PC-9 (cell line): ENCODE measurements around the gene RETN. TPM values are rescaled to one million over a fixed set of nuclear protein-coding genes. Genes with fewer than 3 reads are reported as not detected.

ENCODE experiments used
- BruUV-seq: library from RNA; stranded (reverse); fragments of 400-500 nt; replicated peaks from 2 replicates; lab custom pipeline; 2021; lab: Mats Ljungman, UMichigan
- CTCF ChIA-PET: fragments of 300-600 bp; sonication (Branson Sonifier 250); formaldehyde crosslinking; loops from one replicate; lab custom pipeline; 2022; ENCODE audit warnings: antibody characterized with exemption; lab: Charles Lee
- POLR2A ChIA-PET: fragments of 300-600 bp; sonication (Branson Sonifier 250); formaldehyde crosslinking; loops from one replicate; lab custom pipeline; 2022; ENCODE audit warnings: antibody characterized with exemption; ENCODE audit not compliant: unreplicated experiment; lab: Charles Lee
- DNase-seq, 2 experiments: peaks; one replicate each; pipeline versions ENCODE4 v3.0.0 to v3.0.0-alpha.2; 2015 to 2022; ENCODE audit warnings: mixed read lengths in 1 of 2
- H2AFZ ChIP-seq: fragments of 200-600 bp; sonication (generic); 2 replicates; pipeline ENCODE4 v1.8.1; 2017; ENCODE audit warnings: antibody characterized with exemption
- H3F3A ChIP-seq: fragments of 200-600 bp; sonication (generic); 2 replicates; pipeline ENCODE4 v1.8.1; 2017; ENCODE audit warnings: antibody characterized with exemption, mild to moderate bottlenecking, low read depth; ENCODE audit not compliant: insufficient read depth
- H3K27ac ChIP-seq: fragments of 200-600 bp; sonication (generic); 2 replicates; pipeline ENCODE4 v1.6.1; 2016; ENCODE audit warnings: mixed run types
- H3K27me3 ChIP-seq: fragments of 200-600 bp; sonication (generic); 2 replicates; pipeline ENCODE4 v1.6.1; 2016; ENCODE audit warnings: low read depth, mixed run types; ENCODE audit not compliant: insufficient read depth
- H3K36me3 ChIP-seq: fragments of 200-600 bp; sonication (generic); 2 replicates; pipeline ENCODE4 v1.6.1; 2016; ENCODE audit warnings: low read depth, mixed run types
- H3K4me1 ChIP-seq: fragments of 200-600 bp; sonication (generic); replicated peaks from 2 replicates; pipeline ENCODE4 v1.6.1; 2016; ENCODE audit warnings: mixed run types; ENCODE audit not compliant: insufficient read depth
- H3K4me2 ChIP-seq: fragments of 200-600 bp; sonication (generic); 2 replicates; pipeline ENCODE4 v1.6.1; 2017; ENCODE audit warnings: mixed run types
- H3K4me3 ChIP-seq: fragments of 200-600 bp; sonication (generic); 2 replicates; pipeline ENCODE4 v1.6.1; 2016; ENCODE audit warnings: mixed run types
- H3K79me2 ChIP-seq: fragments of 200-600 bp; sonication (generic); 2 replicates; pipeline ENCODE4 v1.6.1; 2017; ENCODE audit warnings: low read depth, mixed run types
- H3K9me2 ChIP-seq: fragments of 200-600 bp; sonication (generic); 2 replicates; pipeline ENCODE4 v1.8.1; 2017; ENCODE audit warnings: mild to moderate bottlenecking; ENCODE audit not compliant: insufficient read depth
- H3K9me3 ChIP-seq: fragments of 200-600 bp; sonication (generic); 2 replicates; pipeline ENCODE4 v1.8.1; 2016; ENCODE audit warnings: low read depth; ENCODE audit not compliant: insufficient read depth
- H4K20me1 ChIP-seq: fragments of 200-600 bp; sonication (generic); 2 replicates; pipeline ENCODE4 v1.8.1; 2017; ENCODE audit not compliant: insufficient read depth
- EZH2 ChIP-seq: fragments of 200-600 bp; sonication (generic); IDR thresholded peaks from 2 replicates; pipeline ENCODE4 v1.8.0; 2017; ENCODE audit warnings: antibody characterized with exemption, low read depth
- intact Hi-C: fragments of 100-400 bp; cut with micrococcal nuclease; formaldehyde crosslinking; loops from one replicate; pipeline ENCODE4 v1.10.0; 2022; ENCODE audit not compliant: unreplicated experiment
- total RNA-seq: library from RNA; stranded (reverse); gene quantifications from 2 replicates; pipeline ENCODE4 v1.2.3, GENCODE V29; 2021
- TF ChIP-seq, protein P1 (sequence below): fragments of 200-600 bp; sonication (generic); conservative IDR thresholded peaks from 2 replicates; pipeline ENCODE4 v1.6.1; 2017; ENCODE audit warnings: mixed run types, antibody characterized with exemption, mild to moderate bottlenecking, moderate library complexity

Gene RETN
- total RNA-seq, 1 experiment from 2014 or later: not detected

DNA sequence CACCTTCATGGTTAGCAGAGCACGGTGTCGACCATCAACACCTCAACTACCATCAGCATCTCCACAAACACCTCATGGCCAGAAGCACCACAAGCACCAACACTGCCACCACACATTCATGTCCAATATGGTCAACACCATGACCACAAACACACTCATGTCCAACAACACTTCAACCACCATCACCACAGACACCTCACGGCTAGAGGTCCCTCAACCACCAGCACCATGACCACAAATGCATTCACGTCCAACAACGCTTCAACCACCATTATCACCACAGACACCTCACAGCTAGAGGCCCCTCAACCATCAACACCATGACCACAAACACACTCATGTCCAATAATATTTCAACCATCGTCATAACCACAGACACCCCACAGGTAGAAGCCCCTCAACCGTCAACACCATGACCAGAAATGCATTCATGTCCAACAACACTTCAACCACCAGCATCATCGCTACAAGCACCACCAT, 22.0 kb downstream of the RETN start:
- TF ChIP-seq, protein P1, sequence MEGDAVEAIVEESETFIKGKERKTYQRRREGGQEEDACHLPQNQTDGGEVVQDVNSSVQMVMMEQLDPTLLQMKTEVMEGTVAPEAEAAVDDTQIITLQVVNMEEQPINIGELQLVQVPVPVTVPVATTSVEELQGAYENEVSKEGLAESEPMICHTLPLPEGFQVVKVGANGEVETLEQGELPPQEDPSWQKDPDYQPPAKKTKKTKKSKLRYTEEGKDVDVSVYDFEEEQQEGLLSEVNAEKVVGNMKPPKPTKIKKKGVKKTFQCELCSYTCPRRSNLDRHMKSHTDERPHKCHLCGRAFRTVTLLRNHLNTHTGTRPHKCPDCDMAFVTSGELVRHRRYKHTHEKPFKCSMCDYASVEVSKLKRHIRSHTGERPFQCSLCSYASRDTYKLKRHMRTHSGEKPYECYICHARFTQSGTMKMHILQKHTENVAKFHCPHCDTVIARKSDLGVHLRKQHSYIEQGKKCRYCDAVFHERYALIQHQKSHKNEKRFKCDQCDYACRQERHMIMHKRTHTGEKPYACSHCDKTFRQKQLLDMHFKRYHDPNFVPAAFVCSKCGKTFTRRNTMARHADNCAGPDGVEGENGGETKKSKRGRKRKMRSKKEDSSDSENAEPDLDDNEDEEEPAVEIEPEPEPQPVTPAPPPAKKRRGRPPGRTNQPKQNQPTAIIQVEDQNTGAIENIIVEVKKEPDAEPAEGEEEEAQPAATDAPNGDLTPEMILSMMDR: no peak
- no peak for TF ChIP-seq EZH2
- ChIA-PET POLR2A (interaction anchor here (0.6 kb wide), 1 partner anchor 575 kb away, joined by 17 read pairs; no protein-coding TSS in a partner anchor), CTCF (no interaction called here)
- Histone ChIP-seq H3F3A (no peaks in the 10 kb centered on the region; the same call in 1 of the 2 replicates), H3K79me2 (no peaks in the 10 kb centered on the region), H3K36me3 (no peaks in the 10 kb centered on the region), H3K4me3 (no peak overlapping the region), H4K20me1 (peaks cover 4% of the 10 kb centered on the region), H3K9me3 (no peaks in the 10 kb centered on the region), H2AFZ (no peak overlapping the region), H3K9me2 (no peaks in the 10 kb centered on the region), H3K4me2 (no peak overlapping the region), H3K27ac (no peak overlapping the region), H3K27me3 (peaks cover 51% of the 10 kb centered on the region), H3K4me1 (peaks cover 1% of the 10 kb centered on the region; the same call in 1 of the 2 replicates)
- intact Hi-C loops: no loop called here
- DNase-seq: no peak
- no TSS peak for BruUV-seq

DNA sequence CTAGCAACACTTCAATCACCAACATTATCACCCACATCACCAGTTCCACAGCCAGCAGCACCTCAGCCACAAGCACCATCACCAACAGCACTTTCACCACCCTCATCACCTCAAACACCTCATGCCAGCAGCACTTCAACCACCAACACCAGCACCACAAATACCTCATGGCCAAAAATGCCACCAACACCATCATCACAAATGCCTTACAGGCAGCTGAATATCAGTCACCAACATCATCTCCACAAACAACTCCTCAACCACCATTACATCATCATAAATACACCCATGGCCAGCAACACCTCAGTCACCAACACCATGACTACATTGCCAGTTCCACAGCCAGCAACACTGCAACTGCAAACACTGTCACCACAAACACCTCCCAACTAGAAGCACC, 22.6 kb downstream of the RETN start:
- intact Hi-C loops: no loop called here
- Histone ChIP-seq H3K9me3 (no peaks in the 10 kb centered on the region), H3K79me2 (no peaks in the 10 kb centered on the region), H3K27me3 (peaks cover 56% of the 10 kb centered on the region), H2AFZ (no peak overlapping the region), H3K9me2 (no peaks in the 10 kb centered on the region), H3K27ac (no peak overlapping the region), H3F3A (no peaks in the 10 kb centered on the region; the same call in 1 of the 2 replicates), H3K4me2 (no peak overlapping the region), H3K4me3 (no peak overlapping the region), H3K4me1 (no peaks in the 10 kb centered on the region), H3K36me3 (no peaks in the 10 kb centered on the region), H4K20me1 (no peaks in the 10 kb centered on the region)
- ChIA-PET CTCF (no interaction called here), POLR2A (no interaction called here)
- BruUV-seq: no TSS peak
- DNase-seq: no peak
- TF ChIP-seq EZH2: no peak
- TF ChIP-seq, protein P1: no peak

DNA sequence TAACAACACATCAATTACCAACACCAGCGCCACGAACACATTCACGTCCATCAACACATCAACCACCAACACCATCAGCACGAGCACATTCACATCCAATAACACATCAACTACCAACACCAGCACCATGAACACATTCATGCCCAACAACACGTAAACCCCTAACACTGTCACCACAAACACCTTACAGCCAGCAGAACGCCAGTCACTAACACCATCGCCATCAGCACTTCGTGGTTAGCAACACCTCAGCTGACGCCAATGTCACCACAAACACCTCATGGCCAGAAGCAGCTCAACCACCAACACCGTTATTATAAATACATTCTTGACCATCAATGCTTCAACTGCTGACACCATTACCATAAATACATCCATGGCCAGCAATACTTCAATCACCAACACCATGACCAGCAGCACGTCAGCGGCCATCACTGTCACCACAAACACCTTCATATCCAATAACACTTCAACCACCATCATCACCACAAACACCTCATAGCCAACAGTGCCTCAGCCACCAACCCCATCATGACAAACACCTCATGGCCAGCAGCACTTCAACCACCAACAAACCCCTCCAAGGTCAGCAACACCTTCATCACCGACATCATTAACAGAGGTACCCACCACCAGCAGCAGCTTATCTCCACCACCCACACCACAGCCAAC, 23.7 kb downstream of the RETN start:
- Histone ChIP-seq H3K4me1 (no peaks in the 10 kb centered on the region), H3K4me2 (no peak overlapping the region), H3K27ac (no peak overlapping the region), H3F3A (no peaks in the 10 kb centered on the region), H3K4me3 (no peak overlapping the region), H3K27me3 (peaks cover 66% of the 10 kb centered on the region), H2AFZ (no peak overlapping the region), H3K9me2 (no peaks in the 10 kb centered on the region), H4K20me1 (no peaks in the 10 kb centered on the region), H3K79me2 (no peaks in the 10 kb centered on the region), H3K36me3 (no peaks in the 10 kb centered on the region), H3K9me3 (no peaks in the 10 kb centered on the region)
- DNase-seq: no peak
- POLR2A ChIA-PET: no interaction called here
- no peak for TF ChIP-seq EZH2
- TF ChIP-seq, protein P1: no peak
- no TSS peak for BruUV-seq
- CTCF ChIA-PET: no interaction called here
- intact Hi-C loops: no loop called here
